Activated effector memory CD4-positive, alpha-beta T cell treated with anti-CD3 and anti-CD28 coated beads, Interleukin-2, amount 50 U/mL, for 16 hours (primary cell): ENCODE data around the gene RTN4RL1.

Source experiments
- DNase-seq: peaks from one replicate; pipeline ENCODE4 v3.0.0-alpha.2; 2020

RTN4RL1 gene

GRCh38 chr17:1972487-1973160, 52.5 kb downstream of the RTN4RL1 start:
- DNase-seq = no peak

- no peak for DNase-seq
Observed at GRCh38 chr17:1970843-1971384, 54.2 kb downstream of the RTN4RL1 start.

DNA sequence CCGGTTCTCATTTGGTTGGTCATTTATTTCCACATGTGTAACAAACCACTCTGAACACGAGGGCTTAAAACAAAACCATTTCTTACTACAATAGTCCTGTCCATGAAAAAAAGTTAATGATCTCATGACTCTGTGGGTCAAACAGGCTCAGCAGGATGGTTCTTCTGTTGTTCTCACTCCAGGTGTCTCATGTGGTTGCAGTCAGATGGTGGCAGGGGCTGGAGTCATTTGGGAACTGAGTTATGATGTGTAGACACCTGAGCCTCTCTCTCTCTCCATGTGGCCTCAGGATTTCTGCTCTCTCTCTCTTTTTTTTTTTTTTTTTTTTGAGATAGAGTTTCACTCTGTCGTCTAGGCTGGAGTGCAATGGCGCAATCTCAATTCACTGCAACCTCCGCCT, 55.4 kb downstream of the RTN4RL1 start:
- no peak for DNase-seq

GRCh38 chr17:1967213-1967612, 57.9 kb downstream of the RTN4RL1 start:
- no peak for DNase-seq

DNA sequence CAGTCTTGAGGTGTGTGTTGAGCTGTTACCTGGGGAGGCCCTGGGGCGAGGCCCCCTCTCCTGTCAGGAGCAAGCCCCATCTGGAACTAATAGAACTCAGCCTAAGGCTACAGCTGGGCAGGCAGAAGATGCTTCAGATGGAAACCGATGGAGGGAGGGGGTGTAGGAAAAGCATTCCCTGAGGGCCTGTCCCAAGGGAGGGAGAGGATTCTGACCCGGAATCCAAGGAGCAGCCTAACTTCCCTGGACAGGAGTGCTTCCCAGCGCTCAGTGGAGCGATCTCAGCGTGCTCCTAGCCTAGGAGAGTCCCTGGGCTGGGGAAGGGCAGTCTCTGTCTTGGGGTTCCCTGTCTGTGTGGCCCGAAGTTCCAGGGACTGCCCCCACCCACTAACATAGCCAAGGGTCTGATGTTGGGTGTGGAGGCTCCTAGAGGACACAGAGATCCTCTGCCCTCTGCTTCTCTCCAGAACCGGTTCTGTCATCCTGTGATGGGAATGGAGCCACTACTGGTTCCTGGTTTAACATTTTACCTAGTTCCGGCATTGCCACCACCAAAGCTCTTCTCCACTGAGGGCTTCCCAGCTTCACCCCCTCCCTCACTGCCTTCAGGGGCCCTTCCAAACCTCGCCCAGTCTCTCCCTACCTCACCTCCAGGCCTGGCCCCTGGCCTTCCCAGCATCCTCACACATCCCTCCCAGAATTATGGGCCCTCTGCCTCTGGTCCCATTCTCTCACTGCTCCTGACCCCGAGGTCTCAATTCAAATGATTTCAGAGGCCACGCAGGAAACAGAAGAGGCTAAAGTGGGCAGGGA, 58.7 kb downstream of the RTN4RL1 start:
- DNase-seq = no peak

- no peak for DNase-seq
Observed at GRCh38 chr17:1965556-1966273, 59.4 kb downstream of the RTN4RL1 start.

DNA sequence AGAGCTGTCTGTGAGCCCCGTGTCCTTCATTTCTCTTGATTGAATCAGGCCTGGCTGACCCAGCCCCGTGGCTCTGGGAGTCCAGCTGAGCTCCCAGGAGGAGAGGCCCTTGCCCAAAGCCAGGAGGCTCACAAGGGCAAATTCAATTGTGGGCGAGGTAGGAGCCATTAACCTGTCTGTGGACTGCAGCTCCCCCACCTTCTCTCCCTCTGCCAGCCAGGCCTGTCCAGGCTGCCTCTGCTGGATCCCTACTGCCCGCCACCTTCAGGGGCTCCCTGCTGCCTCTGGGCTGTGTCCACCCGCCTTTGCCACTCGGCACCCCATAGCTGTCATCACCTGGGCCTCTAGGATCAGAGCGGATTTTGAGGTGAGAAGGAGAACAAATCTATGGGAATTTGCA, 61.9 kb downstream of the RTN4RL1 start:
- DNase-seq = no peak

GRCh38 chr17:1961189-1961588, 63.9 kb downstream of the RTN4RL1 start:
- DNase-seq = no peak

DNA sequence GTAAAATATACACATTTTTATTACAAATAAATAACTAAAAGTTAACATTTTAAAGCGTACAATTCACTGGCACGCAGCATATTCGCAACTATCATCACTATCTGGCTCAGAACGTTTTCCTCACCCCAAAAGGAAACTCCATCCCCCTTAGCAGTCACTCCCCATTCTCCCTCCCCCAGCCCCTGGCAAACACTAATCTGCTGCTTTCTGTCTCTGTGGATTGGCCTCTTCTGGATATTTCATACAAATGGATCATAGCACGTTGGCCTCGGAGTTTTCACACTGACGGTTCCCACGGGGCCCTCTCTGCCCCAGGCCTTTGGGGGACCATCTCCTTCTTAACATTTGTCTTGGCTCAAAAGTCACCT, 64.6 kb downstream of the RTN4RL1 start:
- DNase-seq = no peak

GRCh38 chr17:1959871-1960544, 65.1 kb downstream of the RTN4RL1 start:
- no peak for DNase-seq

DNA sequence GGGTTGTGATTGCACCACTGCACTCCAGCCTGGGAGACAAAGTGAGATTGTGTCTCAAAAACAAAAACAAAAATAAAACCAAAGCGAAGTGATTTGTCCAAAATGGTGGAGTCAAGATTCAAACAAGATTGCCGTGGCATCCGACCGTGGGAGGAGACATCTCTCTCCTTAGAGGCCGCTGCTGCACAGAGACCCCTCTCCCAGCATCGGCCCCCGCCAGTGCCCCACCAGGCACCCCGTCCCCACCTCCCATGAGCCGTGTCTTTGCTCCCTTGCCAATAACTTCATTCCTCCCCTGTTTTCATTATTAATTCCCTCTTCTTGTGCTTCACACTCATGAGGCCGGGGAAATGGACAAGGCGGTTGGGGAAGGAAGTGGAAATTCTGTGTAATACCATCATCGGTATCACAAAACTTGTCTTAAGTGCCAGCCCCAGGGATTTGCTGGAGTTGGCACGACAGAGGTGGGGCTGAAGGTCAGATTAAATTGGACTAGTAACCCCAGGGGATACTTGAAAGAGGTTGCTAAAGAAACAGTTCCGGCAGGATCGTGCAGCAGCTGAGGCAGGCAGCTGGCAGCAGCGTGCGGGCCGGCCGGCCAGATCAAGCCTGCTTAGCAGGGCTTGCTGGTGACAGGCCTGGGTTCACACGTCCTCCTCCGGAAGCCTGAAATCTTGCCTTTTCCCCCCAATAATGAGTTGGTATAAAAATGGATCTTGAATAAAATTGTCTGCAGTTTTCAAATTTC, 66.8 kb downstream of the RTN4RL1 start:
- no peak for DNase-seq

GRCh38 chr17:1957037-1957436, 68.1 kb downstream of the RTN4RL1 start:
- no peak for DNase-seq

- DNase-seq = no peak
Observed at GRCh38 chr17:1956134-1956533, 69.0 kb downstream of the RTN4RL1 start.

DNA sequence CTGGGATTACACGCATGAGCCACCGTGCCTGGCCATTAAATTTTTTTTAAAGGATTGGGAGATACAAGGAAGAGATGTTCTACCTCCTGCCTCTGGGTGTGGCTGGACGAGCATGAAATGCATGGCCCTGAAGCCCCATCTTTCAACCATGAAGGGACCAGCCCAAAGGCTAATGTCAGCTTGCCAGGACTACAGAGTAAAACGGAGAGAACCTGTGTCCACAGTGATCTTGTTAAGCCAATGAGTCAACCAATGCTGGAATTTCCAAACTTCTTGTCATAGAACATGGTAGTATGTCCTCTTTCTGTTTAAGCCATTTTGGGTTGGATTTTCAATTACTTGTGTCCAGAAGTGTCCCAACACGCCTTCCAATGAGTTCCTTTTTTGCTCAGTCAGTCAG, 71.3 kb downstream of the RTN4RL1 start:
- DNase-seq = no peak

DNA sequence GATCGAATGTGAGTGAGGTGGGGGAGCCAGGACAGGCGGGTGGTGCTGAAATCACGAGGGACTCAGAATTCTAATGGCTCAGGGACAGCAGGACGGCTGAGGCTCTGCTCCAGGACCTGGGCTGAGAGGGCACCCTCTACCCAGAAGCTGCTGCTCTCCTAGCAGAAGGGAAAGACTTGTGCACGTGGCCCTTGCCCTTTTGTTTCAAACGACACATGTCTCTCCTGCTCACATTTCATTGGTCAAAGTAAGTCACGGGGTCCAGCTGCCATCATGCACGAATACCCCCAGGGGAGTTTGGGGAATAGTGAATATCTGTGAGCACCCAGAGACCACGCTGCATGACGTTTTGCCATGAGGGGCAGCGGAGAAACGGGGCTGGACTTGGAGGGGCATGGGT, 73.2 kb downstream of the RTN4RL1 start:
- no peak for DNase-seq

- no peak for DNase-seq
Observed at GRCh38 chr17:1949754-1950153, 75.4 kb downstream of the RTN4RL1 start.

GRCh38 chr17:1948517-1948825, 76.7 kb downstream of the RTN4RL1 start:
- DNase-seq = no peak

DNA sequence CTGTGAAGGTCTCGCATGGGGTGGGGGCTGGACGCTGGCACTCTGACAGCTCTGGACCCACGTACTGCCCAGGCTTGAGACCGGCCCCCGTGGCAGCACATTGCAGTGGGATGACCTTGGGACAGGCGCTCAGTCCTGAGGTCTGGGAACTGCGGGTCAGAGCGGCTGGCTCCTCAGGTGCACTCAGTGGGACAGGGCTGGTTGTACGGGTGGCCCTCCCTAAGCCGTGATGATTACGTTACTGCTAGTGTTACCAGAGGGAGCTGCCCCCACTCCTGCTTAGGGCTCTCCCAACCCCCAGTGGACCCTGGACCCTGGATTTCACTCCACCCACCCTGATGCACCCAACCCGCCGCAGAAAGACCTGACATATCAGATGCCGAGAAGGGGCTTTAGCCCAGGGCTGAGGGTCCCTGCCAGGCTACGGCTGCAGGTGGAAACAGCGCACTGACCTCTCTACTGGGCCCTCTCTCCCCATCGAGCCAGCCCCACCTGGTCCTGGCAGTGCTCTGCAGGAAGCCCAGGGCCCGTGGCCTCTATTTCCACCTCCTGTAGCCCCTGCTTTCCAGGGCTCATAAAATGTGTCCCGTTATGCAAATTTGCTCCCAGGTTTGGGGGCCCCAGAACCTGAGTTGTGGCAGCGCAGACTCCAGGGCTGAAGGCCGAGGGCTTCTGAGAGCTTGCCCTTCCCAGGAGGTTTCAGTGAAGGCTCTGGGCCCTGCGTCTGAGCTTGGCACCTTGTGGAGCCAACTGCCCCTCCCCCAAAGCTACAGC, 77.2 kb downstream of the RTN4RL1 start:
- DNase-seq = no peak

GRCh38 chr17:1947229-1947742, 77.8 kb downstream of the RTN4RL1 start:
- no peak for DNase-seq

DNA sequence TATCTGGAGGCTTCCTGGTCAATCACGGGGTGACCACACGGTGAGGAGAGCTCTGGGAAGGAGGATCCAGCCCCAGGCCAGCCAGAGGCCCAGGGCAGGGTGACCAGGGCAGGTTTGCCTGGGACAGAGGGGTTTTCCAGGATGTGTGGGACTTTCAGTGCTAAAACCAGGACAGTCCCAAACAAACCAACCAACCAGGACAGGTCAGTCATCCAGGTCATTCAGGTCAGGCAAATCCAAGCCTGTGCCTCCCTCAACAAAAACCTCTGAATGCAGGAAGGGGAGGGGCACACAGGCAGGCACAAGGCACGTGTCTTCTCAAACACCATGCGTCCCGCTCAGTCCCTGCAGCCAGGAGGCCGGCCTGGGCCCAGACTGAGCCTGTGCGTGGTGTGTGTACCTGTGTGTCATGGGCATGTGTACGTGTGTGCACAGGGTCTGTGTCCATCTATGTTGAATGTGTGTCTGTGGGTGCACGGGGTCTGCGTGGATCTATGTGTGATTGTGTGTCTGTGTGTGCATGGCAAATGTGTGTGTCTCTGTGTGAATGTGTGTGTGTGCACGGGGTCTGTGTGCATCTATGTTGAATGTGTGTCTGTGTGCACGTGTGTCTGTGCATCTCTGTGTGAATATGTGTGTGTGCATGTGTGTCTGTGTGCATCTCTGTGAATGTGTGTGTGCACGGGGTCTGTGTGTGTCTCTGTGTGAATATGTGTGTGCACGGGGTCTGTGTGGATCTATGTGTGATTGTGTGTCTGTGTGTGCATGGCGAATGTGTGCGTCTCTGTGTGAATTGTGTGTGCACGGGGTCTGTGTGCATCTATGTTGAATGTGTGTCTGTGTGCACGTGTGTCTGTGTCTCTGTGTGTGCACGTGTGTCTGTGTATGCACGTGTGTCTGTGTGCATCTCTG, 78.9 kb downstream of the RTN4RL1 start:
- no peak for DNase-seq
